ENCODE data around the gene VTA1. TPM values are rescaled to one million over a fixed set of nuclear protein-coding genes. Genes with fewer than 3 reads are reported as not detected.

VTA1 gene
- total RNA-seq, 1 donor from 2014 or later, result 41.9 TPM

GRCh38 chr6:142246960-142247359 lies 99.9 kb downstream of the VTA1 start:
- no peak for DNase-seq (ENCODE audit: extremely low spot score, unreplicated experiment)
- Mint-ChIP-seq H3K4me1 (ENCODE audit: unreplicated experiment) (no peaks in the 10 kb centered on the region), H3K36me3 (ENCODE audit: unreplicated experiment) (no peaks in the 10 kb centered on the region), H3K9me3 (ENCODE audit: unreplicated experiment) (no peaks in the 10 kb centered on the region), H3K4me3 (ENCODE audit: unreplicated experiment) (no peak overlapping the region), H3K27ac (ENCODE audit: unreplicated experiment) (no peak overlapping the region), H3K27me3 (ENCODE audit: unreplicated experiment) (peaks cover 3% of the 10 kb centered on the region)
- no peak for TF ChIP-seq CTCF (IDR thresholded peaks at IDR 0.05)

- Mint-ChIP-seq H3K36me3 (ENCODE audit: unreplicated experiment) (no peaks in the 10 kb centered on the region), H3K4me1 (ENCODE audit: unreplicated experiment) (no peaks in the 10 kb centered on the region), H3K9me3 (ENCODE audit: unreplicated experiment) (no peaks in the 10 kb centered on the region), H3K27me3 (ENCODE audit: unreplicated experiment) (peaks cover 3% of the 10 kb centered on the region), H3K4me3 (ENCODE audit: unreplicated experiment) (no peak overlapping the region), H3K27ac (ENCODE audit: unreplicated experiment) (no peak overlapping the region)
- DNase-seq (ENCODE audit: extremely low spot score, unreplicated experiment), result no peak
- TF ChIP-seq CTCF (IDR thresholded peaks at IDR 0.05), result no peak
These were observed 102.2 kb downstream of the VTA1 start for GRCh38 chr6:142249266-142249665.

GRCh38 chr6:142251930-142252445 lies 104.9 kb downstream of the VTA1 start:
- no peak for DNase-seq (ENCODE audit: extremely low spot score, unreplicated experiment)
- H3K27ac Mint-ChIP-seq (ENCODE audit: unreplicated experiment), result no peak overlapping the region

GRCh38 chr6:142254513-142254912 lies 107.5 kb downstream of the VTA1 start:
- H3K27me3 Mint-ChIP-seq (ENCODE audit: unreplicated experiment), result no peaks in the 10 kb centered on the region
- H3K4me3 Mint-ChIP-seq (ENCODE audit: unreplicated experiment), result no peak overlapping the region
- no peaks in the 10 kb centered on the region for H3K36me3 Mint-ChIP-seq (ENCODE audit: unreplicated experiment)
- H3K9me3 Mint-ChIP-seq (ENCODE audit: unreplicated experiment), result no peaks in the 10 kb centered on the region
- DNase-seq (ENCODE audit: extremely low spot score, unreplicated experiment), result no peak
- no peaks in the 10 kb centered on the region for H3K4me1 Mint-ChIP-seq (ENCODE audit: unreplicated experiment)
- TF ChIP-seq CTCF (IDR thresholded peaks at IDR 0.05), result no peak
- no peak overlapping the region for H3K27ac Mint-ChIP-seq (ENCODE audit: unreplicated experiment)

More at GRCh38 chr6:142251930-142252445, 104.9 kb downstream of the VTA1 start:
- Mint-ChIP-seq H3K27me3 (ENCODE audit: unreplicated experiment) (no peaks in the 10 kb centered on the region), H3K9me3 (ENCODE audit: unreplicated experiment) (no peaks in the 10 kb centered on the region), H3K4me3 (ENCODE audit: unreplicated experiment) (no peak overlapping the region), H3K36me3 (ENCODE audit: unreplicated experiment) (no peaks in the 10 kb centered on the region), H3K4me1 (ENCODE audit: unreplicated experiment) (no peaks in the 10 kb centered on the region)
- TF ChIP-seq CTCF (IDR thresholded peaks at IDR 0.05), result no peak

GRCh38 chr6:142255785-142256184 lies 108.7 kb downstream of the VTA1 start:
- DNase-seq (ENCODE audit: extremely low spot score, unreplicated experiment), result no peak
- H3K9me3 Mint-ChIP-seq (ENCODE audit: unreplicated experiment), result no peaks in the 10 kb centered on the region
- no peak overlapping the region for H3K4me3 Mint-ChIP-seq (ENCODE audit: unreplicated experiment)
- H3K27ac Mint-ChIP-seq (ENCODE audit: unreplicated experiment), result no peak overlapping the region
- peaks cover 2% of the 10 kb centered on the region for H3K27me3 Mint-ChIP-seq (ENCODE audit: unreplicated experiment)
- TF ChIP-seq CTCF (IDR thresholded peaks at IDR 0.05), result no peak
- no peaks in the 10 kb centered on the region for H3K36me3 Mint-ChIP-seq (ENCODE audit: unreplicated experiment)
- H3K4me1 Mint-ChIP-seq (ENCODE audit: unreplicated experiment), result no peaks in the 10 kb centered on the region
